DND-41 (cell line): ENCODE measurements around the gene PTPRN.

Experiments used
- CTCF ChIP-seq: IDR thresholded peaks from 2 replicates; pipeline ENCODE4 v1.5.1; 2012; ENCODE audit warnings: borderline replicate concordance, low read length, moderate library complexity, mild to moderate bottlenecking; ENCODE audit not compliant: poor library complexity, severe bottlenecking; ENCODE audit errors: extremely low read depth
- EZH2 ChIP-seq: IDR thresholded peaks from 3 replicates; pipeline ENCODE4 v1.6.1; 2012; ENCODE audit warnings: borderline replicate concordance, low read depth, mild to moderate bottlenecking, moderate library complexity, low read length, inconsistent platforms; ENCODE audit not compliant: severe bottlenecking

DNA sequence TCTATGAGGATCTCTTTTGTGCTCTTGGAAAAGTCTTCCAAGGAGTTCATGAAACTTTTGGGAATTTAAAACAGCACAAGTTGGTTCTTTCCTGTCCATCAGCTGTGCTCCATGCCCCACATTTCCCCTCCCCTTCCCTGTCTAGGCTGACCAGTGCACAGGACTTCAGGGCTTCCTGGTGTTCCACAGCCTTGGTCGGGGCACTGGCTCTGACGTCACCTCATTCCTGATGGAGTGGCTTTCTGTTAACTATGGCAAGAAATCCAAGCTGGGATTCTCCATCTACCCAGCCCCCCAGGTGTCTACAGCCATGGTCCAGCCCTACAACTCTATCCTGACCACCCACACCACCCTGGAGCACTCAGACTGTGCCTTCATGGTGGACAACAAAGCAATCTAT is 38.2 kb downstream of the PTPRN start:
- TF ChIP-seq CTCF (no peak), EZH2 (no peak)
